Lung microvascular endothelial cell (primary cell): Measurements from ENCODE around the gene LRRC8B. TPM values are rescaled to one million over a fixed set of nuclear protein-coding genes. Genes with fewer than 3 reads are reported as not detected.
A peak's percentile ranks its signal among the peaks of the same experiment; 100 is the strongest.
"Not testable (repeated sequence)": the region's sequence is repeated elsewhere in the genome, so short reads cannot be mapped to it uniquely, and the experiment has no call there.

Source experiments
- DNase-seq, 2 donors: peaks; one replicate each; pipeline versions ENCODE4 v3.0.0 to v3.0.0-alpha.2; 2010; ENCODE audit warnings: low read depth in 2 of 2
- total RNA-seq: library from RNA; depleted of rRNA; stranded (reverse); fragments of >200 nt; gene quantifications from 2 replicates; pipeline ENCODE4 v1.2.1, GENCODE V29; 2014

The LRRC8B gene
- total RNA-seq, 1 donor from 2014 or later: 1.2 TPM

DNA sequence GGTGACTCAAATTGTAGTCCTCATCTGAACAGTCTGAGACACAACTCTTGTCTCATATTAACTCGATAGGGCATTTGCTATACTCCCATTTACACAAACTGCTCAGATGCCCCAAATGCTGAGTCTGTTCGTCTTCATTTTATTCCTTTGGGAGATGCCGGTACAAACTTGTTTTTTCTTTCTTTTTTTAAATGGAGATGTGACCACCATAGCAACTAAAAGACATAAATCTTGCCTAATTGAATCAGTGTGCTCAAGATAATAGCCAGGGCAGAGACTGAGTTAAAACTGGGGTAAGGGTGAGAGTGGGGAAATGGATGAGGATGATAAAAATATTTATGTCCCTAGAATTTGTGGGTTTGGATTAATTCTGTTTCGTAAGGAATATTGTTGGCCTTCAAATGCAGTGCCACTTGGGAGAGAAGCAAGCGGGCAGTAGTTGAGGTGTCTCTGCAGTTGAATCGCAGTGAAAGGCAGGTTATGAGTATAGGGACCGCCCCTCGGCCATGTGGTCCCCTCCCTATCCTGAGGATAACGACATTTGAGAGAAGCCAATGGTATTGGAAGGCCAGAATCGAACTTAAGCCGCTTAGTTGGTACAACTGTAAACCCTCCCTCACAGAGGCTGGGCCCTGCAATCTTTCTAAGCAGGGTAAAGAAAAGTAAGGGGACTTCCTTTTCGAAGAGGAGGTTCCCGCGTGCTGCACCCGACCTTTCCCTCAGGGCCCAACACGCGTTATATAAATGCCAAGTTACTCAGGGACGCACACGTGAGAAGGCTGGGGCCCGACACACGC lies 859 bp upstream of the LRRC8B start:
- DNase-seq: no peak

DNA sequence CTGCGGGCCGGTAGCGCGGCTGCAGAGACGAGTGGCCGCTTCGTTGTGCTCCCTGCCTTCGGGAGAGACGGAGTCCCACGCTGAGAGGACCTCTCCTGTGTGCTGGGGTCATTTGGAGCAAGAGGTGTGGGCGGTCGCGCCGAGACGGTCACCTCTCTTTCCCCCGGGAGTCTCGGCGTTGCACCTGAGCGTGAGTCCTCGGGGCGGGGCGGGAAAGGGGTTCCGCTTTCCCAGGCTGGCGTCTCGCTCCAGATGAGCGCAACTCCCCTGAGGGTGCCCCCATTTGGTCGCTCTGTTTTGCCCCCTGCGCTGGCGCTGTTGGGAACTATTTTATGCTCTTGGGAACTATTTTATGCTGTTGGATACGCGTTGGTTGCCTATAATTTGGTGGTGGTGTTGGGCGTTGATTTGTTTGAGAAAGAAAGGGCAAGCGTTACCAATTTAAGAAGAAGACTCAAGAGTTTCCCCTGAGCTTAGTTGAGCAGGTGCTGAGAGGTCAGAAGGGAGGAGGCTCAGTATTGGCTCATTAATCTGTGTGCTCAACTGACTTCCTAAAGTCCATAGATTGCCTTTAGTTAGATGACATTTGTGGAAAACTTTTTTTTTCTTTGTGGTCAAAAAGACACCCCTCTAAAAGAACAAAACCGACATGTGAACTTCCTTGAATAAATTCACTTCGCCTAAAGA lies 683 bp downstream of the LRRC8B start:
- peak; percentile 19 to 41 for DNase-seq

DNA sequence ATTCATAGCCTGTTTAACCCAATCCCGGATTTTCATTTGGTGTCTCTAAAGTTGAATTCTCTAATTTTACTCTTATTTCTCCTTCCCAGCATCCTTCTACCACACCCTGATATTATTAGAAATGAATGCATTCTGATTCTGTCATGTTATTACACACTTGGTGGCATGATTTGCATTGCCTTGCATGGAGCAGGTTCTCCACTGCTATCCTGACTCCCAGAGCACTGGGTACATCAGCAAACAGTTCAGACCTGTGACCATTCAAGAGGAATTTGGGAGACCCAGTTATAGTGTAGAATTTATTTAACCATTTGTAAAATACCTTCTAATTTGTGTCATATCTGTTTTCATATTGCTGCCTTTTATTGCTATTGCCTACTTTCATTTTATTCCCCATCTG lies 2.6 kb downstream of the LRRC8B start:
- no peak for DNase-seq

DNA sequence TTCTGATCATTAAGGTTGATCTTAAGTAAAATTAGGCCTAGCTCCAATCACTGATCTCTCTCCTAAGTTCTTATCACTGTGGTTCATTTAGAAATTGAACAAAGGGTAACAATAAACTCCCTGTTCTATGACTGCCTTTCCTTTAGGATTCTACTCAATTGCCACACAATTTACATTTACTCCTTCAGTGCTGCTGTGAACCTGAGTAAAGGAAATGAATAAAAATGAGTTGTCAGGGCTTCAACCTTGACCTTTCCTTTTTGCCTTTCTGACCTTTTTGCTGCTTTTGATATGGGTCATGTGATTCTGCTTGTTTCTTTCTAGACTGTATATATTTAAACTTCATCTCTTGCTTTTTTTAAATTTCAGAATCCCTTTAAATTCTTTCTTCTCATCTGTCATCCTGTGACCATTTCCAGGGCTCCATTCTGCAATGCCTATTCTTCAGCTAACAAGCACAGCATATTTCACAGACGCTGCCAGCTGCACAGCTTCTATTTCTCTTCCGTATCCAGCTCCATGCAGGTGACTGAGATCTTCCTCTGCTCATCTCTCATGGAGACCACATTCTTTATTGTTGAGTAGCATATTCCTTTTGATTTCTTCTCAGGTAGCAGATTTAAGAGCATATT lies 3.2 kb downstream of the LRRC8B start:
- DNase-seq: no peak

DNA sequence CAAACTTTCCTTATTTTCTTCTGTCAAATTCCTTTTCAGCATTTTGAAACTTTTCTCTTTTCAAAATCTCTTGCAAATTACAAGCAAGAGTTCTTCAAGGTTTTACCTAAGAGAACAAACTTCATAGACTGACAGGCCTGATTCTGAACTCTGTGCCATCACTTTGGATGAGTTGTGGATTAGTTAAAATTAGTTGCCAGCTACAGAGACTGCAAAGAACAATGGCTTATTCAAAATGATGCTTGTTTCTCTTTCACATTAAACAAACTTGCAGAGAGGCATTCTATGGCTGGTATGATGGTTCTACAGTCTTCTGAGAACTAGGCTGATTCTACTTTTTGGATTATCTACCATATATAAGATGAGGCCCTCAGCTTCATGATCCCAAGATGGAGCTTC lies 3.8 kb downstream of the LRRC8B start:
- DNase-seq: no peak

DNA sequence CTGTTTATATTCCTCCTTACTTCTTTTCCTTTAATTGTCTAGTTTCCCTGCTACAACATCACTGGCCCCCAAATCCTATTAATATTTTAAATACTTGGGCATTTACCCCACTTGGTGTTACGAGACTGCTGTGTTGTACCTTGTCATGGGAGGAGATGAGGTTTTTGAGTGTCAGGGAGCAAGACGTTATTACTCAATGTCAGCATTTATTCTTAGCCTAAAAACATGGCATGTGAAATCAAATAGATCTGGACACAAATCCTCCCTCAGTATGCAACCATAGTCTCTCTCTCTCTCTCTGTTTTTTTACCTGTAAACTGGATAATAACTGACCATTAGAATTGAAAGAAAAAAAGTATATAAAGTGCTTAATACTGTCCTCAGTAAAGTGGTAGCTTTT lies 4.6 kb downstream of the LRRC8B start:
- DNase-seq: no peak

DNA sequence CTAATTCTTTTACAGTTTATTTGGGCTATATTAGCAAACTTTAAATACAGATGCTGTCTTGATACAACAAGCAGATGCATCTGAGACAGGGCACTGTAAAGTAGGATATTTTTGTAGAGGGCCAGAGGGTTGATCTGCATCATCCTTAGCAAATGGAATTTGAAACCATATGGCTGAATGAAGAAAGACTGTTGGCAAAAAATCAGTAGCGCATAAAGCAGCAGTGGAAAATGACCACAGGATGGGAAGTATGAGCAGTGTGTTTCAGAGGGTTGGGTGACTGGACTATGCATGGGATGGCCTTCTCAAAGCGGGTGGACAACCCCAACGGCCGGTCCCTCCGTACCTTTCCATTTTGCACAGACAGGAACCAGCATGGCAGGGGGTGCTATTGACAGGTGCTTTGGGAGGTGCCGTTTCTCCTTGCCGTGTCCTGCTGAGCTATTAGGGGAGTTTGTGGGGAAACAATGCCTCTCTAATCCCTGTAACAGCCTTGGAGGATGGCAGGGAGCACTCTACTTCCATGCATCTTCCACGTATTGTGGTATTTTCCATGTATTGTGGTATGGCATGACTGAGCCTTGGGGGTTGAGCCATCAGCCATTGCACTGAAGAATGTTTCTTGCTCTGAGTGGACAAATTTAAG lies 5.9 kb downstream of the LRRC8B start:
- DNase-seq: no peak

DNA sequence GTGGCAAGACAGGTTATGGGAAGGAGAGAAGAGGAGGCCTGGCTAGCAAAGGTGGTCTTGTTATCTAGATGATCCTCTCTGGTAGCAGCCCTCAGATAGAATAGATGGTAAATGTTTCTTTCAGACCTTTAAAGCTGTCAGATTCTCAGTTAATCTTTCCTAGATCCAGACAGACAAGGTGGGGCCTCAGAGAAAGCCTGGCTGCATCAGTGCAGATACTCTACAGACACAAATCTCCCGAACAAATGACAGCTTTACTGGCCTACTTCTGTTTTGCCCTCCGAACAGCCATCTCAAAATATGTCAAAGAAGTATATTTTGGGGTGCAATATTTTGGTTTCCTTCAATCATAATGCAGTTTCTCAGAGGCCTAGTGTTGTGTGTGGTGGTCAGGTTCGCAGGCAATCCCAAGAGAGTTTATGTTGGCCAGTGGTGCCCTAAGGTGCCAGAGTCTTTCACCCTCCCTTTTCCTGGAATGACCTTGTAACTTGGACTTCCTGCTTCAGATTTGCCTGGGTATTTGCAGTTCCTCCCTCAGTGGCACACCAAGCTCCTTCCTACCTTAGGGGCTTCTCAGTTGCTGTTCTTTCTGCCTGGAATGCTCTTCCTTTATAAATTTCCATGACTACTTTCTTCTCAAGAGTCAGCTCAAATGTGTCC lies 7.0 kb downstream of the LRRC8B start:
- DNase-seq: no peak

DNA sequence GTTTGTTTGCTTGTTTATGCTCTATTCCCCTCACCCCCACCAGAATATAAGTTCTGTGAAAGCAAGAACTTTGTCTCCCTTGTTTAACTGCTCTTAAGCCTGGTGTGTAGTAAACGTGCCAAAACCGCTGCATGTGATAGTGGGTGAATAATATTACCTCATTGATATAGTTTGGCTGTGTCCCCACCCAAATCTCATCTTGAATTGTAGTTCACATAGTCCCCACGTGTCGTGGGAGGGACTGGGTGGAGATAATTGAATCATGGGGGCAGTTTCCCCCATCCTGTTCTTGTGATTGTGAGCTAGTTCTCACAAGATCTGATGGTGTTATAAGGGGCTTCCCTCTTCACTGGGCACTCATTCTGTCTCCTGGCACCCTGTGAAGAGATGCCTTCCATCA lies 7.6 kb downstream of the LRRC8B start:
- no peak for DNase-seq

DNA sequence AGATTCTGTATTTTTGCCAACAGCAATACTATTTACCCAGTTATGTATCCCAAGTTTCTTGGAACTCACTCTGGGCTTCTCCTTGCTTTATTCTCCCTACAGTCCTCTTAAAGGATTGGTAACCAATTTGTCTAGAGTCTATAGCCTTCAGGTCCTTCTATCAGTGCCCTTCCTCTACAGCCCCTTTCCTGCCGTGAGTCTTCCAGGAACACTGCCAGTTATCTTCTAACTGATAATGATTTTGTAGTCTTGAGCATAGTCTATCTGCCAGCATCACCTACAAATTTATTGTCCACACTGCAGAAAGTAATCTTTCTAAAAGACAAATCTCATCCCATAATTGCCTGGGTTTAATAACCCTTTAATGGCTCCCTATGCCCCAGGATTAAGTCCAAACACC lies 8.2 kb downstream of the LRRC8B start:
- no peak for DNase-seq

DNA sequence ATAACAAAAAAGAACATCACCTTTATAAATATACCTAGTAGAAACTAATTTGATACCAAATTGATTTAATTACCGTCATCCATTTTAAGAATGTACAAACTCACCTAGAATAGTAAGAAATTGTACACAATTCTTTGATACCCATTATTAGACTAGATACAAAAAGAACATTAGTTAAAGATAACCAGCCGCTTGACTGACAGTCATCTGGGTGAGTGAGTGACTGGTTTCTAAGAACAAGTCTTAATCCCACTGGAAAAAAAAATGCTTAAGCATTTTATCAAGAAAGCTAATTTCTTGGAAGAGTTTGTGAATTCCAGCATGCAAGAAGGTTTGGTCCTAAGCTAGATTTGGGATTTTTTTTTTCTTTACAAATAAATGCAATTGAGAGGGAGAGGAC lies 10.9 kb downstream of the LRRC8B start:
- DNase-seq: no peak

DNA sequence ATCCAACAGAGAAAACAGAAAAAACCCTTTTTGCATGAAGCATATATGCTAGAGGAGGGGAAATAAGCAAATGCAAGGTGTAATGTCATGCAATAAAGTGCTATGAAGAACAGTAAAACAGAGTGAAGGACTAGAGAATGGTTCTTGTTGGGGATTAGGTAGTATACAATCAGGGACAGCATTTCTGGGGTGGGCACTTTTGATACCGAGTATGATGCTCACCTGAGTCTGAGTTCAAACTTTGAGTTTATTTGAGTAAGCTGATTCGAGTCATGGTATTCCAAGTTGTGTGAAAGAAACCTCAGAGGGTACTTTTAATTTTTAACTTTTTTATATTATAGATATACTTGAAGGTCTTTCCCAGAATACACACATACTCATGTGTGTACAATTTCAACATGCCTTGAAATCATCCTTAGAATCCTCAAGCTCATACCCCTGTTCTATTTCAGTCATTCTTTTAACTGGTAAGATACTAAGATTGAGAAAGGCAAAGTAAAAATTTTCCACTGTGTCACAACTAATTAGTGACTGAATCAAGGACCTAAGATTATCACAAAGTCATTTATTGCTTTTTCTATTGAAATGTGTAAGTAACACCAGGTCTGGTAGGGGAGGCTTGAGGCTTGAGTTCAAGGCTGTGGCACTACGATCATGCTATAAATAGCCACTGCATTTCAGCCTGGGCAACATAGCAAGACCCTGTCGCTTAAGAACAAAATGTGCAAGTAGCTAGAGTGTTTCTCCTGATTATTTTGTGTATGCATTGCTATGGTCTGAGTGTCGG lies 12.1 kb downstream of the LRRC8B start:
- DNase-seq: no peak

DNA sequence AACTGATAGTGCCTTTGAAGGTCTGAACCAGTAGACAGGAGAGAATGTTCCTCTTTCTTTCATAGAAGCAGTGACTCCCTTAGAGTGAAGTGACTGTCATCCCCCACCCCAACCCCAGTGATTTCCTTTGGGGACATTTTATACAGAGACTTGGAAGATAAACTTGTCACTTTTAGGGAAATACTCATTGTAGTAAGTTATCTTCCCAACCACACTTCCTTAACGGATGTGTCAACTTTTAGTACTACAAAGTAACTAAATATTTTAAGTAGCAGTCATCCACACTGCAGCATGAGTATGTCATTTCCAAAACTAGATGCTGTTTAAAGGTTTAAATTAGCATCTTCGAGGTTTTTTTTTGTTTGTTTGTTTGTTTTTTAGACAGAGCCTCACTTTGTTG lies 13.7 kb downstream of the LRRC8B start:
- DNase-seq: peak in 1 of 2 donors; percentile 64

DNA sequence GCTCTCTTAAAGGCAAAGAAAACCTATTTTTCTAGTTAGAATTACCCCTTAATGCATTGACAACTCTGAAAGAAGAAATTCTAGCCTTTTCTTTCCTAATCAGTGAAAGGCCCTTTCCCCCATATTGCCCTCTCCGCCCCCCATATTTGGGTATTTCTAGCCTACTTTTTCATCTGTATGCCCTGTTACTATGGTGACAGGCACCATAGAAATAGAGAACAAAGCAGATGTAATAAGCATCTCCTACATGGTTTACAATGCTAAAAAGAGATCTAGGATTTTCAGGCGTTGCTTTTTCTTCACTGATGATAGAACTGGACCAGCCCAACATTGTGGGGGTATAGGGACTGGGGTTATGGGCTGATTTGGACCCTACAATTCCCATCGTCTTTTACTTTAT lies 14.5 kb downstream of the LRRC8B start:
- DNase-seq: no peak

DNA sequence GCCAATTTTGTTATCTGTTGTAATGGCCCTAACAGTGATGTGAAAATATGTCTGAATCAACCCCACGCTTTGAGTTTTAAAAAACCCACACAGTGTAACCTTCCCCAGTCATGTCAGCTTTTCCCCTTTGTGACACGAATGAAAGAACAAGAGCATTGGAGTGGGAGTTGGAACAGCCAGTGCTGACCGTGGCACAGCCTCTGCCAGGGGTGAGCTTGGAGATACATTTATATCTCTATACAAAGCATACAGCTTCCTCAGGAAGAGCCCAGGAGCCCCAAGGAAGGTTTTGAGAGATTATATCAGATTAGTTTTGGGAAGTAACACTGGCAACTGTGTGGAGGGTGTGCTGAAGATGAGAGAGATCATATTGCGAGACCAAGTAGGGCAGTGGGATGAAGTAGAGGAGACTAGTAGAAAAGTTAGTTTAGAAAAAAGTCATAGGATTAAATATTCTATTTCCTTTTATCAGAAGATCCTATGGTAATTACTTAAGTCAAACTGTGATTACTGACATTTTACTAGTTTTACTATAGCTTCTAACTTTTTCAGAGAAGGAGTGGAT lies 15.9 kb downstream of the LRRC8B start:
- no peak for DNase-seq

DNA sequence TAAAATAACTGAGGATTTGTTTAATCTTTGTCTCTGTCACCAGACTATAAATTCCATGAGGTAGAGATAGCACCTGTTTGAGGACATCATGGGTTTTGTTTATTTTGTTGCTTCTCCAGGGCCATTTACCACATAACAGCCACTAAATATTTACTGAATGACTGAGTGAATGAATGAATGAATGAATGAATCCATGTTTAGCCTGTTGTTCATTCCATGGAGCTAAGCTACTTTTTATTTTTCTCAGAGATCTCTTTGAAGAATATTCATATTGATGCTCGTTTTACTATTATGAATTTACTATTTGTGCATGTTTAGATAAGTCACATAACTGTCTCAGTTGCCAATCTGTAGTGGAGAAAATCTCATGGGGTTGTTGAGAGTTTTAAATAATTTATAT lies 17.7 kb downstream of the LRRC8B start:
- no peak for DNase-seq

DNA sequence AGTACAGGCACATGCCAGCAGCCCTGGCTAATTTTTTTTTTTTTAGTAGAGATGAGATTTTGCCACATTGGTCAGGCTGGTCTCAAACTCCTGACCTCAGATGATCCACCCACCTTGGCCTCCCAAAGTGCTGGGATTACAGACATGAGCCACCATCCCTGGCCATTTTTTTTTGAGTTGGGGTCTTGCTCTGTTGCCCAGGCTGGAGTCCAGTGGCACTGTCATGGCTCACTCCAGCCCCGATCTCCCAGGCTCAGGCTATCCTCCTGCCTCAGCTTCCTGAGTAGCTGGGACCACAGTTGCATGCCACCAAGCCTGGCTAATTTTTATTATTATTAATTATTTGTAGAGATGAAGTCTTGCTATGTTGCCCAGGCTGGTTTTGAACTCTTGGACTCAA lies 19.0 kb downstream of the LRRC8B start:
- not testable (repeated sequence) for DNase-seq

DNA sequence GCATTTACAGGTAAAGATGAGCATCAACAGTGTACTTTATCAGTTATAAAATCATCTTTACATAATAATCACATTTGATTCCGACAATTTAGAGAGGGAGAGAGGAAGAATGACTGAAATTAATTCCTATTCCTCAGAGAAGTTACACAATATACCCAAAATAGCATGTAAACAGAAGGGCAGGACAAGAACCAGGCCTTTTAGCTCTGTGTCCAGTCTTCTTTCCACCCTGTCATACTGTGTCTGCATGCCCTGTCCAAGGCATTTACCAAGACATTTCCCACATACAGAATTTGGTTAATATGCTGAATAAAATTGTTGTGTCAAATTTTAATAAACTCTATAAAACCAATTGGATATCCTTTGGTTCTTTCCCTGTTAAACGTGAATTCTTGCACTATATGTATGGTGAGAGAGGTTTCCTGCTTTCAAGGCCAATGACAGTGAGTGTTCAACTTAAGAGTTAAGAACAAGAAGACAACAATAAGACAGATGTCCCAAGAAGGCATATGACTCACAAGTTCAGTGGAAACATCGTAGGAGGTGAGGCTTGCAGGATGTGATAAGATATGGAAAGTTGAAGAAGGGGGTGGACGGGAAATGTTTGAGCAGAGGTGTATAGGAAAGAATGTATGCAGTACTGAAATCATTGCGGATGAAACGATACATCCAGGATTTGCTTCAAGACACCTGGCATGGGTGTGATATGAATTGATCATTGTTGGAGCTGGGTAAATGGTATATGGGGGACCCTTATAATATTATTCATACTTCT lies 20.8 kb downstream of the LRRC8B start:
- DNase-seq: peak in 1 of 2 donors; percentile 93

DNA sequence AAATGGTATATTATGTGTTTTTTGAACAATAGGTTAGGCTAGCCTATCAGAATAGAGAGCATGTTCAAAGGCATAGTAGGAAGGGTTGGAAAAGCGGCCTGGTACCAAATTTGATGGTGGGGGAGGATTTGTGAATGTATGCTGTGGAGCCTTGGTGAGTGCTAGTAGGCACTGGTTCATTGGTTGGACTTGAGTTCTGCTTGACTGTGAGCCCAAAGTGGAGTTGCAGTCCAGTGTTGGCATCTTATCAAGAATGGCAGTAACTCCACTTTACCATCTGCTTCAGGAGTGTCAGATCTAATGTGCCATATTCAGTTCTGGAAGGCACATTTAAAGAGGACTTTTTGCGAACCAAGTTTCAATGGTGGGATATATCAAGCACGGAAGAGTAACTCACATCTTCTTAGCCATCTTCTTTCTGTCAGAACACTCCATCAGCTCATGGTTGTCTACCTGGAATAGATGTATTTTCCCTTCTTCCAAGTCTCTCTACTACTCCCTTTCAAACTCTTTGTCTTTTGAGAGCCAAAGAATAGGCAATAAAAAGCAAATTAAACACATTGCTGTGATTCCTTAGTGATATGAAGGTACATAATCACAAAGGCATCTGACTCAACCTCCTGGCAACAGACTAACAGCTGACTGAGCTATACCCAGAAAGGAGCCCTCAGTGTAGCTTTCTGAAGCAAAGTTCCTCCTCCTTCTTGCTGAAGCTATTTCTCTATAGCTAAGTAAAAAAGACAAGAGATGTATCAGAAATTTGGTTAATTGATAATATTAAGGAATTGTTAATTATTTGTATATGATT lies 21.7 kb downstream of the LRRC8B start:
- DNase-seq: peak in 1 of 2 donors; percentile 81
